ENCODE results near the gene SLC41A1.

The SLC41A1 gene

GRCh38 chr1:205750138-205751035 lies 62.6 kb downstream of the SLC41A1 start, which contains the start of gene NUCKS1:
TSS of gene NUCKS1 (minus strand) at chr1:205750182. CDS start at chr1:205749973, 209 bp downstream.
- DNase-seq: peak; percentile 99

GRCh38 chr1:205749234-205750137 lies 63.5 kb downstream of the SLC41A1 start:
- DNase-seq: peak; percentile 96 to 97

GRCh38 chr1:205748403-205749233 lies 64.4 kb downstream of the SLC41A1 start:
- peak; percentile 75 to 76 for DNase-seq

DNA sequence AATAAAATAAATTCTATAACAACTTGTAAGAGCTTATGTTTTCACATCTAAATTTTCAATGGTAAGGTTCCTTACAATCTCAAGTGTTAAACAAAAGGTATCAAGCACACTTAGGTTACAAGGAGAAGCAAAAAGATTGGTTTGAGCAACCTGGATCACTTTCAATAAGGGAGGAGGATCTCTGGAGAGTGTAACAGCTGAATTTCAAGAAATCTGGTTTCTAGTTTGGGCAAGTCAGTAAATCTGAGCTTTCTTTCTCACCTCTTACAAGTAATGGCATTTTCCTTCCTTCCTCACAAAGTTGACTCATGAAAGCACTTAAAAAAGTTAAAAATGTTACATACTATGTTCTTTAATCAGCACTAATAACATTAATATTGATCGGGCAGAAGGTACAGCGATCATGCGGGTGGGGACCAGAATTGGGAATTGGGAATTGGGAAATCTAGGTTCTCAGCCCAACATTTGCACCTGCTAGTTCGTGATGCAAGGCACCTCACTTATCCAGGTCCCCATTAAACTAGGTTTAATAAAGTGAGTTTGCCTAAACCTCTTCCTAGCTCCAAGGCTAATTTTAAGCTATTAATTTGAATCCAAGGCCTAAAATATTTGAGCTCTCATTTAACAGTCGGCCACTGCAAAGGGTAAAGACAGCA lies 66.1 kb downstream of the SLC41A1 start:
- DNase-seq: no peak

GRCh38 chr1:205744403-205744802 lies 68.6 kb downstream of the SLC41A1 start:
- no peak for DNase-seq

DNA sequence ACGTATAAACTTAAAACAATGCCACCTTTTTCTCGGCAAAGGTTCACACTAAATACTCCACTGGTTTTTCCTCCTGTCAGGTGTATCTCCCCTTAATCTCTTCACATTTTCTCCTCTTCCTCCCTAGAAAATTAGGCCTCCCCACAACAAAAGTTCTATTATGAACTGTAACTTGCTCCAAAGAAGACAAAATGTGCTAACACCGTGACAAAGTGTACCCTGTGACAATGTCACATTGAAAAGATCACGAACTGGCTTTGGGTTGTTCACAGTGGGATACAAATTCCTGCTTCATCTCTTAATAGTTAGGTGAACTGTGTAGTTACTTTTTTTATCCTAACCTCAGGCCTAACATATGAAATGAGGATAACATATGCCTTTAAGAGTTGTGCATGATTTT lies 69.0 kb downstream of the SLC41A1 start:
- DNase-seq: no peak

GRCh38 chr1:205741681-205742080 lies 71.3 kb downstream of the SLC41A1 start:
- DNase-seq: no peak

GRCh38 chr1:205739348-205740160 lies 73.4 kb downstream of the SLC41A1 start:
- DNase-seq: no peak
